Measurements from ENCODE around the gene SLC26A9.

Gene SLC26A9

DNA sequence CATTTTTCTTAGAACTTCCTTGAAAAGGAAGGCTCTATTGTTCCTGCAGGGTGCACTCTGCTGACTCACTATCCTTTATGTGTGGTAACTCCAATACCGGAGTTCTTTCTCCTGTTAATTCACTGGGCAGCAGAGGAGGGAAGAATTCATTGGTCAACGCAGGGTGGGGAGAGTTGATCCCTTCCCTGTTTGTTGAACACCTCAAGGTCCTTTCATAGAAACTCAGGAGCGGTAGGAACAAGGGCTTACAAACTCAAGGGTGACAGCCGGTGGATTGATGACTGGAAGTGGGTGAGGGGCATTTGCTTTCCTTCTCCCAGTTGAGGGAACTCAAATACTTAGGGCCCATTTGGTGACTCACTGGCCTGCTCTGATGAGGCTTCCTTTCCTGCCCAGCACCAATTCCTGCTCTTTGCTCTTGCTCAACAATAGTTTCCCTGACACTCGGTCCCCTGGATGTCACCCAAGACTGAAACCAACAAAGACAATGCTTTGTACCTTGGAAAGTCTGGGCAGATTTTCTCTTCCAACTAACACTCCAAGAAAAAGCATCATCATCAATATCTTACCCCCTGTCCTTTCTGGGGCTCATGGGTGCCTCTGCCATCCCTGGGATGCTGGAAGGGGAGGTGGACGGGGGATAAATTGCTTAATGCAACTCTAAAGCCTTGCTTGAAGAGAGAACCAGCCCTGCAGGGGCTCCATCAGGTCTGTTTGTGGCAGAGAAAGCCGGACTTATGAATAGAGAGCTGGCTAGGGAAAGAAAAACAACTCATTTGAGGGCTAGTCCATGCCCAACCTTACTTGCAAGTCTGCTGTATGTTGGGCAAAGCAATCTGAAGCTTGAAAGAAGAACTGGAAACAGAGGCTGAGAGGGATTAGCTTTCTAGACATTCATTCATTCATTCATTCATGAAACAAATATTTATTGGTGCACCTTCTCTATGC is 9.3 kb downstream of the SLC26A9 start:
- no peak for DNase-seq (ENCODE audit: low read depth)
- TF ChIP-seq, protein P1, sequence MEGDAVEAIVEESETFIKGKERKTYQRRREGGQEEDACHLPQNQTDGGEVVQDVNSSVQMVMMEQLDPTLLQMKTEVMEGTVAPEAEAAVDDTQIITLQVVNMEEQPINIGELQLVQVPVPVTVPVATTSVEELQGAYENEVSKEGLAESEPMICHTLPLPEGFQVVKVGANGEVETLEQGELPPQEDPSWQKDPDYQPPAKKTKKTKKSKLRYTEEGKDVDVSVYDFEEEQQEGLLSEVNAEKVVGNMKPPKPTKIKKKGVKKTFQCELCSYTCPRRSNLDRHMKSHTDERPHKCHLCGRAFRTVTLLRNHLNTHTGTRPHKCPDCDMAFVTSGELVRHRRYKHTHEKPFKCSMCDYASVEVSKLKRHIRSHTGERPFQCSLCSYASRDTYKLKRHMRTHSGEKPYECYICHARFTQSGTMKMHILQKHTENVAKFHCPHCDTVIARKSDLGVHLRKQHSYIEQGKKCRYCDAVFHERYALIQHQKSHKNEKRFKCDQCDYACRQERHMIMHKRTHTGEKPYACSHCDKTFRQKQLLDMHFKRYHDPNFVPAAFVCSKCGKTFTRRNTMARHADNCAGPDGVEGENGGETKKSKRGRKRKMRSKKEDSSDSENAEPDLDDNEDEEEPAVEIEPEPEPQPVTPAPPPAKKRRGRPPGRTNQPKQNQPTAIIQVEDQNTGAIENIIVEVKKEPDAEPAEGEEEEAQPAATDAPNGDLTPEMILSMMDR (IDR thresholded peaks at IDR 0.05; ENCODE audit: insufficient read depth, low read depth, low read length, missing control alignments) = no peak
- no peak overlapping the region for H3K4me3 ChIP-seq (ENCODE audit: low read depth, low read length)

DNA sequence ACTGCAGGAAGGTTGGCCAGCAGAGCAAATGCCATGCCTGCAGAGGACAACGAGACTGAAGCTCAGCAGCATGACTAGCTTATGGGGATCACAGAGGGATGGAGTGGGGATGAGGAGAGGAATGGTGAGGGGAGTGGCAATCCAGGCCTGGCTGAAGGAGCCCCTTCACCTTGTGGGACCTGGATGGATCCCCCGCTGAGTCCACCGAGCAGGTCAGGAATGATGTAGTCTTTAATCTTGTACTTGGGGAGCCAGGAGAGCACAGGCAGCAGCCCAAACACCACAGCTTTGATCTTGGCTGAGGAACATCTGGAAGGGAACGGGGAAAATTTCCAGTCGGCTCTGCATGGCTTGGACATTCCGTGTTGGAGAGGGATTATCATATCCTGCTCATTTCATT is 10.5 kb downstream of the SLC26A9 start:
- DNase-seq (ENCODE audit: low read depth) = no peak
- no peak overlapping the region for H3K4me3 ChIP-seq (ENCODE audit: low read depth, low read length)
- TF ChIP-seq, protein P1 (IDR thresholded peaks at IDR 0.05; ENCODE audit: insufficient read depth, low read depth, low read length, missing control alignments) = no peak

DNA sequence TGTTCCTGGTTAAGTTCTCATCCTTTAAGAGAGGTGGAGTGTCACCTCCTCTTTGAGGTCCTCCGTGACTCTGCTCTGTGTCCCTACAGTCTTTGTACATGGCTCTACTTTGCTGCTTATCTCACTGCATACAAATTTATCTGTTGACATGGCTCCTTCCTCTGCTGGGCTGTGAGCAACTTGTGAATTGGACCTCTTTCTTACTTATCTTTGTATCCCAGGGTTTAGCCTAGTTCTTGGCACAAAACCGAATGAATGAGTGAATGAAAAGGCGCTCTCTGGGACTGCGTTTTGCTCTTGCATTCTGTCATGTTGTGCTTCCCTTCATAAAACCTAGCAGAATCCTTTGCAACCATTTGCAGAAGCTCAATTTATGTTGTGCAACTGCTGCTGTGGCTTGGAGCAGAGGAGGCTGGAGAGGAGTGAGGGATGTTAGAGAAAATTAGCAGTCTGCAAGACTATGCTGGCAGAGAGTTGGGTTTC is 12.4 kb downstream of the SLC26A9 start:
- H3K4me3 ChIP-seq (ENCODE audit: low read depth, low read length) = no peak overlapping the region
- DNase-seq (ENCODE audit: low read depth) = no peak
- TF ChIP-seq, protein P1 (IDR thresholded peaks at IDR 0.05; ENCODE audit: insufficient read depth, low read depth, low read length, missing control alignments) = no peak

DNA sequence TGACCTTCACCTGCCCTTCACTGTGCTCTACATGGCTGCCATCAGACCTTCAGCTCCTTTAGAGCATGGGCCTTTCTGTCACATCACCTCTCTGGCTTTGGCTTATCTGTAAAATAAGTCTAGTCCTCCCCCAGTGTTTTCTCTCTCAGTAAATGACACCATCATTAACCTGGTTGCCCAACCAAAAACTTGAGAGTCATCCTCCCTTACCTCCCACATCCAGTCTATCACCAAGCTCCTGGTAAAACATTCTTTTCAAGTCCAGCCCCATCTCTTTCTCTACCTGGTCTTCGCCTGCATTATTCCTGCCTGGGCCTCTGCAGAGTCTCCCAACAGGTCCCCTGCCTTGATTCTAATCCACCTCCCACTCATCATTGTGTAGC is 13.1 kb downstream of the SLC26A9 start:
- no peak overlapping the region for H3K4me3 ChIP-seq (ENCODE audit: low read depth, low read length)
- TF ChIP-seq, protein P1 (IDR thresholded peaks at IDR 0.05; ENCODE audit: insufficient read depth, low read depth, low read length, missing control alignments) = no peak
- no peak for DNase-seq (ENCODE audit: low read depth)

DNA sequence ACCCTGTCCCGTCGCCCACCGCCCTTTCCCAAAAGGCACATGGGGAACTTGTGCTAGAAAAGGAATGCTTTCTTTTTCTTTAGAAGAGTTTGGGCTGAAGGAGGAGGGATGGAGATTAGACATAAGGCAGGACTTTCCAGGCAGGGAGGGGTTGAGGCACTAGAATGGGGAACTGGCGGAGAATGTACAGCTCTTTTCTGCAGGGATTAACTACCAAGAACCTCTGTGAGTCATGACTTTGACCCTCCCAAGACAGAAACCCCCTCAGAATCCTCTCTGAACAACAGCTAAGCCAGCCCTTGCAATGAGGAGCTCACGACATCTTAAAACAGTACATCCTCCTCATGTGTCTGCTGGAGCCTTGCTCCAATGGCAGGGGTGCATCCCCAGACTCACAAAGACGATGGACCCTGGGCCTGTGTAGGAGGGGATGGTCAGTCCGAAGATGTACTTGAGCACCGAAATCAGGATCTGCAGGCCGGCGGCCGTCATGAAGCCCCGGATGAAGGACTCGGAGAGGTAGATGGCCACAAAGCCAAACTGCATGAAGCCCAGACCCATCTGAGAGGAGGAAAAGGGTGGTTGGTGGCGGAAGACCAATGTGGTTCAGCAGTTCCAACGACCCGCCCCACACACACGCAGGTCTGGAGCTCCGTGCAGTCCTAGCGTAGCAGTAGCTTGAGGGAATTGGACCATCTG is 13.6 kb downstream of the SLC26A9 start:
- TF ChIP-seq, protein P1 (IDR thresholded peaks at IDR 0.05; ENCODE audit: insufficient read depth, low read depth, low read length, missing control alignments) = no peak
- no peak for DNase-seq (ENCODE audit: low read depth)
- H3K4me3 ChIP-seq (ENCODE audit: low read depth, low read length) = no peak overlapping the region

DNA sequence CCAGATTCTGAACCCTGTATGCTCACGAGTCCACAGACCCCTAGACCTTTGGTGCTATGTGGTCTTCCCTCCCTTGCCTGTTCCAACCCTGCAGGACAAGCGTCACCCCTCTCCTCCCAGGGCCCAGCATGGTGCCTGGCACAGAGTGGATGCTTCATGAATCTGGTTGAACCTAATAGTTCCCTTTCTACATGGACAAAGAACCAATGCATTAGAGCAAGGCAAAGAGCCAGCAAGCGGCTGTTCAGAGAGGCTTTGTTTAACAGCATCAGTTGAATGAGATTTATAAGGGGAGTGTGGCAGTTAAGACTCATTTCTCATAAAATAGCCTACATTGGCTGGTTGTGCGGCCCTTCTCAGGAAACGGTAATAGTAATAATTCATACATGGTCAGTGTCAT is 14.9 kb downstream of the SLC26A9 start:
- DNase-seq (ENCODE audit: low read depth) = no peak
- TF ChIP-seq, protein P1 (IDR thresholded peaks at IDR 0.05; ENCODE audit: insufficient read depth, low read depth, low read length, missing control alignments) = no peak

More for the DNA sequence above, 14.9 kb downstream of the SLC26A9 start:
- H3K4me3 ChIP-seq (ENCODE audit: low read depth, low read length) = no peak overlapping the region
